ENCODE measurements around the gene ATIC.

Gene ATIC

GRCh38 chr2:215324811-215325210 is 13.0 kb downstream of the ATIC start:
- TF ChIP-seq, protein P1, sequence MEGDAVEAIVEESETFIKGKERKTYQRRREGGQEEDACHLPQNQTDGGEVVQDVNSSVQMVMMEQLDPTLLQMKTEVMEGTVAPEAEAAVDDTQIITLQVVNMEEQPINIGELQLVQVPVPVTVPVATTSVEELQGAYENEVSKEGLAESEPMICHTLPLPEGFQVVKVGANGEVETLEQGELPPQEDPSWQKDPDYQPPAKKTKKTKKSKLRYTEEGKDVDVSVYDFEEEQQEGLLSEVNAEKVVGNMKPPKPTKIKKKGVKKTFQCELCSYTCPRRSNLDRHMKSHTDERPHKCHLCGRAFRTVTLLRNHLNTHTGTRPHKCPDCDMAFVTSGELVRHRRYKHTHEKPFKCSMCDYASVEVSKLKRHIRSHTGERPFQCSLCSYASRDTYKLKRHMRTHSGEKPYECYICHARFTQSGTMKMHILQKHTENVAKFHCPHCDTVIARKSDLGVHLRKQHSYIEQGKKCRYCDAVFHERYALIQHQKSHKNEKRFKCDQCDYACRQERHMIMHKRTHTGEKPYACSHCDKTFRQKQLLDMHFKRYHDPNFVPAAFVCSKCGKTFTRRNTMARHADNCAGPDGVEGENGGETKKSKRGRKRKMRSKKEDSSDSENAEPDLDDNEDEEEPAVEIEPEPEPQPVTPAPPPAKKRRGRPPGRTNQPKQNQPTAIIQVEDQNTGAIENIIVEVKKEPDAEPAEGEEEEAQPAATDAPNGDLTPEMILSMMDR (IDR thresholded peaks at IDR 0.05; ENCODE audit: borderline replicate concordance, insufficient read depth, low read depth, low read length) = no peak
- H3K4me3 ChIP-seq (ENCODE audit: low read depth, low read length) = no peak overlapping the region

GRCh38 chr2:215328066-215328465 is 16.2 kb downstream of the ATIC start:
- H3K4me3 ChIP-seq (ENCODE audit: low read depth, low read length) = no peak overlapping the region
- TF ChIP-seq, protein P1 (IDR thresholded peaks at IDR 0.05; ENCODE audit: borderline replicate concordance, insufficient read depth, low read depth, low read length) = no peak

- no peak overlapping the region for H3K4me3 ChIP-seq (ENCODE audit: low read depth, low read length)
- TF ChIP-seq, protein P1 (IDR thresholded peaks at IDR 0.05; ENCODE audit: borderline replicate concordance, insufficient read depth, low read depth, low read length) = no peak
These were observed 21.2 kb downstream of the ATIC start for GRCh38 chr2:215332872-215333595.

GRCh38 chr2:215338883-215339679 is 27.2 kb downstream of the ATIC start:
- H3K4me3 ChIP-seq (ENCODE audit: low read depth, low read length) = no peak overlapping the region
- TF ChIP-seq, protein P1 (IDR thresholded peaks at IDR 0.05; ENCODE audit: borderline replicate concordance, insufficient read depth, low read depth, low read length) = no peak

GRCh38 chr2:215347878-215348277 is 36.0 kb downstream of the ATIC start:
- H3K4me3 ChIP-seq (ENCODE audit: low read depth, low read length) = no peak overlapping the region
- TF ChIP-seq, protein P1 (IDR thresholded peaks at IDR 0.05; ENCODE audit: borderline replicate concordance, insufficient read depth, low read depth, low read length) = no peak

DNA sequence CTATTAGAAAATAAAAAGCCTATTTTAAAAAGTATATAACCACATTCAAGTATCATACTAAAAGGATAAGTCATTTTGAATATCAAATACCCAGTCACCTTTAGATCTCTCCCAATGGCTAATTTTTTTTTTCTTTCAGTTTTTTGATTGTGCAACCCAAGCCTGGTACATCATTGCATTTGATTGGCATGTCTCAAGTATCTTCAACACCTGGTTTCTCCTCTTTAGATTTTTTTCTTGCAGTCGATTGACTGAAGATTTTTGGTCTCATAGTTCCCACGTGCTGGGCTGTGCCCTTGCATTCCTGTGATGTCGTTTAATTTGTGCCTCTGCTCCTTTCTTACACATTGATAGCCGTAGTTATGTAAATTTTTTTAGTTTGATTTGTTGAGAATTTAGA is 40.7 kb downstream of the ATIC start:
- TF ChIP-seq, protein P1 (IDR thresholded peaks at IDR 0.05; ENCODE audit: borderline replicate concordance, insufficient read depth, low read depth, low read length) = no peak
- H3K4me3 ChIP-seq (ENCODE audit: low read depth, low read length) = no peak overlapping the region

Measured in GM12875 (cell line).